ENCODE results near the gene ARF6.

ARF6 gene

GRCh38 chr14:49942090-49942489 lies 49.2 kb downstream of the ARF6 start:
- no peak for DNase-seq (ENCODE audit: low spot score)

- no peak for DNase-seq (ENCODE audit: low spot score)
Observed at GRCh38 chr14:49944501-49944900, 51.6 kb downstream of the ARF6 start.

- DNase-seq (ENCODE audit: low spot score) = no peak
Observed at GRCh38 chr14:49945448-49946319, 52.8 kb downstream of the ARF6 start.
